NCI-H1092 (cell line): ENCODE results near the gene PTOV1.

Experiments used
- DNase-seq: peaks from one replicate; lab custom pipeline; 2025; lab: John Stamatoyannopoulos, UW

Gene PTOV1

DNA sequence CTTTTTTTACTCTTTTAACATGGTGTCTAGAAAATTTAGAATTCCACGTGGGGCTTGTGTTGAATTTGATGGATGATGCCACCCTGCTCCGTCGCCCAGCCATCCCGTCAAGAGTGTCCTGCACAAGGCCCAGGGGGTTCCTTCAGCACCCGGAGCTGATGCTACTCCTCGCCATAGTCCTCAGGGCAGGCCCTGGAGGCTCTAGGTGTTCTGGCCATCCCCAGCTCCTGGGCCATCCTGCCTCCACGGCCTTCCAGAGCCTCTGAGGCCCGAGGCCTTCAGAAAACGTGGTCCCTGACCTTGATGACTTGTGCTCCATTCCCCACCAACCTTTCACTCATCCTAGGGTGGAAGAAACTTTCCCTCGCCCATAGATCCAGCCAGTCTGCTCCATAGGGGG, 22.9 kb downstream of the PTOV1 start:
- no peak for DNase-seq

DNA sequence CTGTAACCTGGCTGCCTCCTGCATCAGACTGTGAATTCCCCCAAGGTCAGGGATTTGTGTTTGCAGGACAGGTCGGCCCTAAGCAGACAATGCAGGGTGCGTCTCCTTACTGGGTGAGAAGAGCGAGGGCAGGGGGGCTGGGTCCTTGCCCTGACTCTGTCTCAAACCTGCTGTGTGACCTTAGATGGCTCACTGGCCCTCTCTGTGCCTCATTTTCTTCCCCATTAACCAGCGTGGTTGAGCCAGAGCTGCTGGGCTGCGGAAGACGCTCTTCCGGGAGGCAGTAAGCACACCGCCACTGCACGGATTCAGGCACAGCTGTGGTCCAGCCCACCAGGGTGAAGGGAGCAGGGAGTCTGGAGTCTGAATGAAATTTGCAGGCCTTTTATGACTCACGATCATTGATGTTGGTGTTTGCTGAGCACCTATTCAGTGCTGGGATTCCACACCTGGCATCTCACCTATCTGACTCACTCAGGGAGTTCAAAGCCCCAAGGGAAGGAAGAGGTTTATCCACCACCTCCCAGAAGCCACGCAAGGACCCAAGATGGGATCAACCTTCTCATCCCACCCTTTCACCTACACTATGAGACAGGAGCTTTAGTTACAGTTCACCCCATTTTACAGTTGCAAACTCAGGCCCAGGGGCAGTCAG, 23.7 kb downstream of the PTOV1 start:
- no peak for DNase-seq

DNA sequence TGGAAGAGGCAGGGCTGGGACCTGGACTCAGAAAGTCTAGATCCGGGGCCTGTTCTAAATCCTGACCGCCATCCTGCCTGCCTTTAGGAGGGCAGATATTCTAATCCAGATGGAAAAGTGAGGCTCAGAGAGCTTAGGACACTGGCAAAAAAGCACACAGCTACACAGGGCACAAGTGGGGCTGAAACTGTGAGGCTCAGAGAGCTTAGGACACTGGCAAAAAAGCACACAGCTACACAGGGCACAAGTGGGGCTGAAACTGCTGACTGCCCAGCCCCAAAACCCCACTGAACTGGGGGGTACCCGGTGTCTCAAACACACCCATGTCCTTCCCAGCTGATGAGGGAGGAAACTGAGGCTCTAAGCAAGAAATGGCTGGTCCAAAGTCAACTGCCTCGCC, 24.2 kb downstream of the PTOV1 start:
- no peak for DNase-seq

DNA sequence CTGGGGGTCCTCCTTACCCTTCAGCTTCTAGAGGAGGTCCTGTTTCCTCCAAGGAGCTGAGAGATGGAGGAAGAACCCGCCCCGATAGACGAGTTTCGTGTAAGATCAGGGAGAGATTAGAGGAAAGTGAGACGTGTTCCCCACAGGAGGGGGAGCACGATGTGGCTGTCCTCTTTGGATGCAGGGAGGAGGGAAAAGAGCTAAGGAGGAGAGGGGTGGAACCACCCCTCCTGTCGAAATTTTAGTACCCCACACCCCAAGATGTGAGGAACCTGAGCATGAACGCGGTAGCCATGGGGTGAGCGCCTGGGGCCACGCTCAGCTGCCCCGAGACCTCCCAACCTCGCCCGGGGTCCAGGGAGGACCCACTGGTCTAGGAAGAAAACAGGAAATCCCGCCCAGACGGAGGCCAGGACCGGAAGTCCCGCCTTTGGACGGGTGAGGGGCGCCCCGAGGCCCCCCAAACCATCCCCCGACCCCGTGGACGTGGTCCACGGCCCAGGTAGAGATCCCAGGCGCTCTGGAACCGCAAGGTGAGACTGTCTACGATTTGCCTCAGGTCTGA, 25.0 kb downstream of the PTOV1 start:
- peak; percentile 21 for DNase-seq

DNA sequence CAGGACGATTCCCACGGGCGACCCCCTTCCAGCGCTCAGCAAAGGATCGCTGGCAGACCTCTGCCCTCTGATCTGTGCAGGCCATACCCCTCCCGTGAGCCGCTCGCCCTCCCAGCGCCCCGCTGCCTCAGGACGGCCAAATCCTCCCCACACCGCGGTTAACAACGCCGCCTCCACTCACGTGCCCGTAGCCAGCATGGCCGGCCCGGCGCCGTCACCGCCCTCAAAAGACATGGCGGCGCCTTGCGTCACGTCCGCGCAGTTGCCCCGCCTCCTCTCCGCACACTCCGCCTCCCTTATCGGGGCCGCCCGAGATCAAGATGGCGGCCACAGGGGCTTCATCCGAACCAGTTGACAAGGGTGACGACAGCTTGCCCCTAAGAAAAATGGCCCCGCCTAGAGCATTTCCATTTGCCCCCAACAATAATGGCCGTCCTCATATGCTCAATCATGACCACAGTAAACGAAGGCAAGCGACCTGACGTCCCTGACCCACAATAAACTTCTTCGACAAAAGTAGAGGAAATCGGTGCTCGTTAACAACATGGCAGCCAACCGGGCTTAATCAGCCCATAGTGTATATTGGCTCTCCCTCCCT, 25.6 kb downstream of the PTOV1 start:
- DNase-seq, result peak; percentile 95

DNA sequence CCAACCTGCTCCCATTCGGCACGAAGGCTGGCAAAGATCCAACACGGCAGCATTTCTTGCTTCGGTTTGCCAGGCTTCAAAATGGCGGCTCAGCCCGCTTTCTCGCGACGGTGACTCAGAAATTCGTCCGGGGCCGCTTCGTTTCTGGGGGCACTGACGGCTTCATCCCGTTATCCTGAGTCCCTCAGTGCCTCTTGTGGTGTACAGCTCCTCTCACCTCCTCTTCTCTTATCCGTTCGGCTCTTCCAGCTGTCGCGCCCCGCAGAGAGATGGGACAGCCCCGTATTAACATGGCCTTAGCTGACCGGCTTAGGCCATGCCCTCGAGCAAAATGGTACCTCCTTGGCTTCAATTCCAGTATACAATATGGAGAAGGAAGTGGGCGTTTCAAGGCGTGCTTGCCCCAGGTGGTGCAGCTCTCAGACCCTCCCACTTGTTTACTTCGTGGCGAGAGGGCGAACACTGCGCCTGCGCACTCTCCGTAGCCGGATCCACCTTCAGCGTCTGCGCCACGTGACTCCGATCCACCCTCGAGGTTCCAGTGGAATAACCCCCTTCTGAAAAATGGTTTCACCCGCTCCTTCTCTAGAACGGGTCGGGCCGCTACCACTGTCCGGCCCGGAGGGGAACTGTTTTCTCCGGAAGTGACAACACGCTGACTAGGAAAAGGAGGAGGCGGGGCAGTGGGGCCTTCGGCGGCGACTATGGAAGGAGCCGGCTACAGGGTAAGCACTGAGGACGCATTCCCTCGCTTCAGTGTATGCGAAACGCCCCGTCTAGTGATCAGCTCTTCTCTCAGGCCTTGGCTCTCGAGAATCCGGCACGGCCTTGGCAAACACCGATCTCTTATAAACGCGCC, 26.3 kb downstream of the PTOV1 start, which contains the start of the genes AKT1S1 and TBC1D17:
Gene AKT1S1 (minus strand): TSS at position 336 of the 859 bp plus-strand sequence. CDS start 4,060 bp downstream, outside the sequence.
Gene TBC1D17 (plus strand): TSS at position 683 of the 859 bp plus-strand sequence. CDS start 22 bp downstream, at position 705.
- DNase-seq, result peak; percentile 97

DNA sequence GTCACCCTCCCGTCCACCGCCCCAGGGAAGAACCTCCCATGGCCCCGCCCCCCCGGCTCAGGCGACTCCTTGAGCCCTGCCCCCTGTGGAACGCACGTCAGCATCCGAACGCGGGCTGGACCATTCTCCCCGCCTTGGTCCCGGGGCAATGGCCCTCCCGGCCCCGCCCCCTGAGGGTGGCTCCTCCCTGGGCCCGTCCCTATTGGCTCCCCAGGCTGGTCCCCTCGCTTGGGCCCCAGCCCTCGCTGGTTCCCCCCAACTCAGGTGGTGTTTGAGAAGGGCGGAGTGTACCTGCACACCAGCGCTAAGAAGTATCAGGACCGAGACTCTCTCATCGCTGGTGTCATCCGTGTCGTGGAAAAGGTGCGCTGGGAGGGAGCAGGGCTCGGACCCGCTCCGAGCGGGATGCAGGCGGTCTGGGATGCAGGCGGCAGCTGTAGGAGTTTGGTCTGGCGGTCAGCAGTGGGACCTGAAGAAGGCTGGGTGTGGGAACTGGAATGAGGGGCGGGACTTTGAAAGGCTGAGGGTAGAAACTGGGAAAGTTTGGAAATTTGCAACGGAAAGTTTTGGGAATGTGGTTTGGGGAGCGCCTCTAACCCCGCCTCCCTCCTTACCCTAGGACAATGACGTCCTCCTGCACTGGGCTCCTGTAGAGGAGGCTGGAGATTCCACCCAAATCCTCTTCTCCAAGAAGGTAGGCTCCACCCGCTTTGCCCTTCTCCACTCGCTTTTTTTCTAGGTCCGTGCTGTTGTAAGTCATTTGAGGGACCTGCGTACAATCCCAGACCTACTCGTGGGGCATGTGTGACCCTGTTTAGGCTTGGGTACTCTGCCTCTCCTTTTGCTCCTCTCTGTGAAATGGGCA, 27.2 kb downstream of the PTOV1 start:
- peak; percentile 78 for DNase-seq

DNA sequence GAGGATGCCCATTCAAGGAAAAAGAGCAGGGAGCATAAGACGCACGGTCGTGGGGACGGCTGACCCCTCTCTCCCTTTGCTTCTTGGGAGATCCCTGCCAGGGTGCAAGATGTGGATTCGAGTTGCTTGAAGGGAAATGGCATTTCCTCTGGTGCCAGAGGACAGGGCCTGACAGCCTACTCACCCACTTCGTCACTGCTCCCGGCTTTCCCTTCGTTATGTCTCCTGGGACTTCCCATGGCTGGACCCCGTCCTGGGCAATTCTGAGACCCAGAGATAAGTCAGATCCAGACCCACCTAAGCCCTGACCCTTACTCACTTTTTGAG, 27.7 kb downstream of the PTOV1 start:
- DNase-seq, result no peak

DNA sequence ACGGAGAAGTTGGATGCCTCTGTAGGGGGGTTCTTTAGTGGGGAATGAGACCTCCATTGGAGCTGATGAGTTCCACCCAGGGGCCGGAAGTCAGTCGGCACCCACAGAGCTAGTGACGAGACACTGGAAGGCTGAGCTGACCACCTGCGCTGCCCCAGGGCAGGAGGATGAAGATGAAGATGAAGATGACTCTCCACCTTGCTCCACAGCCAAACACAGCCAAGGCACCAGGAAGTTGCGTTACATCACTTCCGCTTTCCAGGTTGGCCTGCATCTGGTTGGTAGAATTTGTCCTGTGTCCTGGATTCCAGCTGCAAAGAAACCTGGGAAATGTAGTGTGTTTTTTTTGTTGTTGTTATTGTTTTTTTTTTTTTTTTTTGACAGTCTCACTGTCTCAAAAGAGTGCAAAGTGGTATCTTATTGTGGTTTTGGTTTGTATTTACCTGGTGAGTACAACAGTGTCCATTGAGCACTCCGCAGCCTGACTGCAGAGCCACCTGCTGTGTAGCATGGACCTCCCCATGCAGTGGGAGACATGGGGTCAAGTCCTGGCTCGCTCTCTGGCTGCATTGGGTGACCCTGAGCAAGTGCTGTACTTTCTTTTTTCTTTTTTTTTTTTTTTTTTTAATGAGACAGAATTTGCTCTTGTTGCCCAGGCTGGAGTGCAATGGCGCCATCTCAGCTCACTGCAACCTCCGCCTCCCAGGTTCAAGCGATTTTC, 28.4 kb downstream of the PTOV1 start:
- no peak for DNase-seq

DNA sequence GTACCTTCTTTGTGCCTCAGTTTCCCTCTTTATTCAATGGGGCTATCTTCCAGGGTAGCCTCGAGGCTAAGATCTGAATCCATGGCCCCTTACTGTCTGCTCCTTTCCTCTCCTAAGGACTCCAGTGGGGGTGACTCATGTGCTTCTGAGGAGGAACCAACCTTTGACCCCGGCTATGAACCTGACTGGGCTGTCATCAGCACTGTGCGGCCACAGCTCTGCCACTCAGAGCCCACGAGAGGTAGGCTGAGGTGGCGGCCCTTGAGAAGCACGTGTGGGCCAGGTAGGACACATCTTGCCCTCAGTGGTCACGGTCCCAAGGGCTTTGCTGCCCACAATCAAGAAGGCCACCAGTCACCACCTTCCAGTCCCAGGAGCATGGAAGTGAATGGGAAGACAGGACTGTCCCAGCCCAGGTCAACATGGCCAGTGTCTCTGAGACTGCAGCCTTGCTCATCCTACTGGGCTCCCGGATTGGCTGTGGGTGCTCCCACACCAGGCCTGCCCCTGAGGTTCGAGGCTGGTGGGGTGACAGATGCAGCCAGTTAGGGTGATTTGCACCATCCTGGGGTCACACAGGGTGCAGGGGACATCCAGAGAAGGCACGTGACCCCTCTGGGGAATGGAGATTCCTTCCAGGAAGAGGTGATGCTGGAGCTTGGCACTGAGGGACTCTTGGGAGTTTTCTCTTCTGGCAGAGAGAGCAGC, 29.4 kb downstream of the PTOV1 start:
- no peak for DNase-seq

DNA sequence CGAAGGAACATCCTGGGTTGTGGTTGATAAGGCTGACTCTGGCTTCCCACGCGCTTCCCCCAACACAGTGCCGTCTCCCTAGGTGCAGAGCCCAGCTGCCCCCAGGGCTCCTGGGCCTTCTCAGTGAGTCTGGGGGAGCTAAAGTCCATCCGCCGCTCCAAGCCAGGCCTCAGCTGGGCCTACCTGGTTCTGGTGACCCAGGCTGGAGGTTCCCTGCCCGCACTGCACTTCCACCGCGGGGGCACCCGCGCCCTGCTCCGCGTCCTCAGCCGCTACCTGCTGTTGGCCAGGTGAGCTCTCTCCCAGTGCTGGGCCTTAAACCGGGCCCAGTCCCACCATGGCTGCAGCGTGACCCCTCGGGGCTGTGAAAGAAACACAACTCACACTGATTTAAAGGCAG, 30.2 kb downstream of the PTOV1 start:
- no peak for DNase-seq

DNA sequence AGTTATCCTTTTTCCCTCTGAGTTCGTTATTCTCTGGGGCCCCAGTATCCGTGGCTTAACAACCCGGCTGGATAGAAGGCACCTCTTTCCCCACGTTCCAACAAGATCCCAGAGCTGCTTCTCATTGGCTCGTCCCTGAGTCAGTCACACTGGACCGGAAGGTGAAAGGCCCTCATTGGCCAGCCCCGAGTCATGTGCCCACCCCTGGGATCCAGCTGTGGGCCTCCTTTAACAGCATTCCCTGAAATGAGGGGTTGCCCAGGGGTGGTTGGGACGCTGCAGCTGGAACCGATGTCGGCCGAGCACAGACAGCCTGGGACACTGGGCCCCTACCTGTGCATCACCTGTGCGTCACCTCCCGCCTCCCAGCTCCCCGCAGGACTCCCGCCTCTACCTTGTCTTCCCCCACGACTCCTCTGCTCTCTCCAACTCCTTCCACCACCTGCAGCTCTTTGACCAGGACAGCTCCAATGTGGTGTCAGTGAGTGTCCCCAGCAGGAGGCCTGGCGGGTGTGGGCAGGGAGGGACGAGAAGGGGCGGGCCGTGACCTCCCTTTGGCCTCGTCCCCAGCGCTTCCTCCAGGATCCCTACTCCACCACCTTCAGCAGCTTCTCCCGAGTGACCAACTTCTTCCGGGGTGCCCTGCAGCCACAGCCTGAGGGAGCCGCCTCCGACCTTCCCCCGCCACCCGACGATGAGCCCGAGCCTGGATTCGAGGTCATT, 30.9 kb downstream of the PTOV1 start:
- DNase-seq, result no peak

DNA sequence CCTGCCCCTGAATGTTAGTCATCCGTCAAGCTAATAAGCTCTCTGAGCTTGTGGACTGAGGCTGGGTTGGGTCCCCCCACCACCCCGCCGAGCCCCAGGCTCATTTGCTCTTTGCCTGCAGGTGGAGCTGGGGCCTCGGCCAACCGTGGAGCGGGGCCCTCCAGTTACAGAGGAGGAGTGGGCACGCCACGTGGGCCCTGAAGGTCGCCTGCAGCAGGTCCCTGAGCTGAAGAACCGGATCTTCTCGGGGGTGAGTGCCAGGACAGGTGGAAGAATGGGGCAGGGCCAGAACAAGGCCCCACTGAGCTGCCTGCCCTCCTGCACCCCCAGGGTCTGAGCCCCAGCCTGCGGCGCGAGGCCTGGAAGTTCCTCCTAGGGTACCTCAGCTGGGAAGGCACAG, 31.7 kb downstream of the PTOV1 start:
- DNase-seq, result no peak

DNA sequence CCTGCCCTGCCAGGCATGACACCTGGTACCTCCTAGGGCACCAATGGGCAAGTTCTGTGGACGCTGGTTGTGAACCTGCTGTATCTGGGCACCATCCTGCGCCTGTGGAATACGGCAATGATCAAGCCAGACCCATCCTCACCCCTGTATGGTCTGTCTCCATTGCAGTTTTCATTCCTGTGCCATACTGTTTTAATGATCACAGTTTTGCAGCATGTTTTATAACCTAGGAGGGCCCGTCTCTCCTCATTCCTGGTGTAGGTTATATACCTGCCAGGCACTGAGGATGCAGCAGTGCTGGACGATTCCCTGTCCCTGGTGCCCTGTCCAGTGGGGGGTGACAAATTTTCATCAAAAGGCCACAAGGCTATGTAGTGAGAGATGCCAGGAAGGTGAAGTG, 32.1 kb downstream of the PTOV1 start:
- DNase-seq, result no peak

DNA sequence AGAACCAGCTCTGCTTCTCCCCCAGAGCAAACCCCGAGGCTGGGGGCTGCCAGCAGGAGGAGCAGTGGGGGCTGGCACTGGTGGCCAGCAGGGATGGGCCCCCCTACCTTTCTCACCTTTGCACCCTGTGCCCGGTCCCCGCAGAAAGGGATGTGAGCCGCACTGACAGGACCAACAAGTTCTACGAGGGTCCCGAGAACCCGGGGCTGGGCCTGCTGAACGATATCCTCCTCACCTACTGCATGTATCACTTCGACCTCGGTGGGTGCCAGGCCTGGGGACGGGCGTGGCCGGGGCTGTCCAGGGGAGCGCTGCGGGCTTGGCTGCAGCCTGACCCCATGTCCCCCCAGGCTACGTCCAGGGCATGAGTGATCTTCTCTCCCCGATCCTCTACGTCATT, 33.1 kb downstream of the PTOV1 start:
- no peak for DNase-seq

DNA sequence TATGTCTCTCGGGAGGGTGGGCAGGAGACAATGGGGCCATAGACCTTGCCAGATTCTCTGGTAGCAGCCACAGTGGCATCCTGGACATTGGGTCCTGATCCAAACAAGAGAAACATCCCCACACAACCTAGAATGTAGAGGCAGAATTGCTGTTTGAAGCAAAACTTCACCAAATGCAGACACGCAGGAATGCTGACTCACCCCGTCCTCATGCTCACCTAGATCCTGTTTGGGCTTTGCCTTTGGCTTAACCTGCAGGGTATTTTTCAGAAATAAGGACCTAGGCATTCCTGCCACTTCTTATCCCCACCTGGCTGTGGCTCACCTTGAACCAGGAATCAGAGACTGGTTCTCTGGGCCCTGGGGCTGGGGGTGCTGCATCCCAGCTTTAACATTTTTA, 33.8 kb downstream of the PTOV1 start:
- no peak for DNase-seq

DNA sequence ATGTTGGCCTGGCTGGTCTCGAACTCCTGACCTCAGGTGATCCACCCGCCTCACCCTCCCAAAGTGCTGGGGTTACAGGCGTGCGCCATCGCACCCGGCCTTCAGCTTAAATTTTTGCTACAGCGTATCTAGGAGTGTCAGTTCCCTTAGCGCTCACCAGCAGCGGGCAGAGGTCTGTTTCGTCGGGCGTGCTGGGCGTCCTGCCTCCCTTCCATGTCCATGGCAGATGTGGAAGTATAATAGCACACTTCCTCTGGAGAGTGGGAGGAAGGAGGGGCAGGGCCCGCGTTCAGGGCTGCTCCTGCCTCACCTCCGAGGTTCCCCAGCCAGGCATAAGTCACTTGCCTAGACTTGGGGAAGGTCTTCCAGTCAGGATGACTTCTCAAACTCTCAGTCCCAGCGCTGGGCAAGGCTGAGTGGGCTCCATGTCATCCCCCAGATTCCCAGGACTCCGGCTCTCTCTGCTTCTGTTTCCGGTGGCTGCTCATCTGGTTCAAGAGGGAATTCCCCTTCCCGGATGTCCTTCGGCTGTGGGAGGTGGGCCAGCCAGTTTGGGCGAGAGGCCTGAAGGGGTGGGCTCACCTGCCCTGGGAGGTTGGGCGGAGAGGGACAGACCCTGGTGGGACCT, 36.2 kb downstream of the PTOV1 start:
- no peak for DNase-seq

DNA sequence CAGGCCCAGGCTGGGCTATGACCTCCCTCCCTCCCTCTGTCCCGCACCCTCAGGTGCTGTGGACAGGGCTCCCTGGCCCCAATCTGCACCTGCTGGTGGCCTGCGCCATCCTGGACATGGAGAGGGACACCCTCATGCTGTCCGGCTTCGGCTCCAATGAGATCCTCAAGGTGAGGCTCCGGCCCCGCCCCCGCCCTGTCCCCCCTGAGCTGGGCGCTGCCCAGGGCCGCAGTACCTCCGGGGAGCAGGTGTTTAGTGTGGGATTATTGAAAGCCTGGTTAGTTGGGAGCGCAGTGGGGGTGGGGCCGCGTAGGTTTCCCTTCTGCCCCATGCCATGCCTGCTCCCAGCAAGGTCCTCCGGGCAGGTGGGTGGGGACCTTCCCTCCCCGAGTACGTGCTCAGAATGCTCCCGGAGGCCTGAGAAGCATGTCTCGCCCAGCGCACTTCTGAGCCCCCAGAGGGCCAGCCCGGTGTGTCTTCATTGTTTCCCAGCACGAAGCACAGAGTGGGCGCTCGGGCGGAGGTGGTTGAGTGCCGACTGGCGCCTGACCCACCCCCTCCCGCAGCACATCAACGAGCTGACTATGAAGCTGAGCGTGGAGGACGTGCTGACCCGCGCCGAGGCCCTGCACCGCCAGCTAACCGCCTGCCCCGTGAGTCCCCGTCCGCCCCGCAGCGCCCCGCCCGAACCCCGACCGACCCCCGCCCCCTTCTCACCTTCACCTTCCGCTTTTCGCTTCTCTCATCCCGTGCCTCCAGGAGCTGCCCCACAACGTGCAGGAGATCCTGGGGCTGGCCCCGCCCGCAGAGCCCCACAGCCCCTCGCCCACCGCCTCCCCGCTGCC, 36.9 kb downstream of the PTOV1 start:
- DNase-seq, result no peak

DNA sequence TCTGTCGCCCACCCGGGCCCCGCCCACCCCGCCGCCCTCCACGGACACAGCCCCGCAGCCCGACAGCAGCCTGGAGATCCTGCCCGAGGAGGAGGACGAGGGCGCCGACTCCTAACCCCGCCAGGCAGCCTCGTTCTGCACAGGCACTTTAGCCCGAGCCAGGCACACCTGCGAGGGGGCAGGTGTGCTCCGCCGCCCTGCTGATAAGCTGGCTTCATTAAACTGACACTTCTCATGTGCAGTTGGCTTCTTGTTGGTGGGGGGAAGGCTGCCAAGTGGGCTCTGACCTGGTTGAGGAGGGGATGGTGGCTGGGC, 37.5 kb downstream of the PTOV1 start:
- no peak for DNase-seq
